HG03571 (cell line): ENCODE results near the gene TSPAN4.

Experiments used
- ATAC-seq: cut with Tn5 transposase; IDR thresholded peaks from one replicate; pipeline ENCODE4 v1.9.1; 2021; ENCODE audit not compliant: unreplicated experiment

Gene TSPAN4

GRCh38 chr11:905952-906351 is 63.3 kb downstream of the TSPAN4 start:
- ATAC-seq, result no peak

DNA sequence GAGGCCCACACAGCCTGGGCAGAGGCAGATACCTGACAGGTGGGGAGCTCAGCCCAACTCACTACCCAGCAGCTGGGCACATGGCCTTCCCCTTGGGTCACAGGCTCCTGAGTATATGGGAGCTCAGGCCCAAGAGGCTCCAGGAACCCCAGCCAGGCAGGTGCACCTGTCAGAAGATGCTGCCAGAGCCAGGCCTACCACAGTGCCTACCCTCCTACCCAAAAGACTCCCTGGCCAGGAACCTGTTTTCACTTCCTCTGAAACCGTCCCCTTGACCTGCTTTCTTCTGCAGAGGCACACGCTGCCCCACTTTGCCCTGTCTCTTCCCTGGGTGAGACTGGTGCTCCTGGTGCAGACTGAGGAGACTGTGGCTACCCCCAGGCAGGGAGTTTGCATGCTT is 65.0 kb downstream of the TSPAN4 start:
- no peak for ATAC-seq

DNA sequence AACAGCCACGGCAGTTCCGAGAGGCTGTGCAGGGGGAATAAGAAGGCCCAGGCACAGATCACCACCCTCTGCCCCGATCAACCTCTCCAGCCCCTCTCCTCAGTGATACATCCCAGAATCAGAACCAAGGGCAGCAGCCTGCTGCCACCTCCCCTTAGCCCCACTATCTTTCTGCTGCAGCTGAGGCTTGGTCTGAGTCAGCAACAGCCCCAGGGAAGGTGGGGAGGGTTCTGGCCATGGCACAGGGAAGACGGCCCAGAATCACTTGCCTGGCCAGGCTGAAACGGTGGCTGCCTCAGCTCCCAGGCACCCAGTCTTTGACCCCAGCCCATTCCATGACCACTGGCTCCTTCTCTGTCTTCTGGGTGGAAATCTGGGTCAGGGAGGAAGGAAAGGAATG is 65.6 kb downstream of the TSPAN4 start:
- no peak for ATAC-seq

DNA sequence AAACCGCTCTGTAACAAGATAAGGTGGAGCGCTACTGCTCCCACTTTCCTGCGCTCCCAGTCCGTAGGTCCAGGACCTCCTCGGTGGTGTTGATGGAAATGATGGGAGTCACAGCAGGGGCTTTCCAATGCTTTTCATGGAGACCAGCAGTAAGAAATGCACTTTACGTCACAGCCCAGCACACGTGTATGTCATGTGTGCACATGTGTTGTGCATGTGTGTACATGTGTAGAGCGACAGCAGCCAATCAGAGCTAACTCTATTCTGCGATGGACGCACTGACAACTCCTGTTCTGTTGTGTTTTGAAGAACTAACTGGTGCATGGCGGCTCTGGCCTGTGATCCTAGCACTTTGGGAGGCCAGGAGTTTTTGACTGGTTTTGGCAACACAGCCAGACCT is 66.8 kb downstream of the TSPAN4 start:
- no peak for ATAC-seq

GRCh38 chr11:910044-910588 is 67.5 kb downstream of the TSPAN4 start:
- no peak for ATAC-seq

DNA sequence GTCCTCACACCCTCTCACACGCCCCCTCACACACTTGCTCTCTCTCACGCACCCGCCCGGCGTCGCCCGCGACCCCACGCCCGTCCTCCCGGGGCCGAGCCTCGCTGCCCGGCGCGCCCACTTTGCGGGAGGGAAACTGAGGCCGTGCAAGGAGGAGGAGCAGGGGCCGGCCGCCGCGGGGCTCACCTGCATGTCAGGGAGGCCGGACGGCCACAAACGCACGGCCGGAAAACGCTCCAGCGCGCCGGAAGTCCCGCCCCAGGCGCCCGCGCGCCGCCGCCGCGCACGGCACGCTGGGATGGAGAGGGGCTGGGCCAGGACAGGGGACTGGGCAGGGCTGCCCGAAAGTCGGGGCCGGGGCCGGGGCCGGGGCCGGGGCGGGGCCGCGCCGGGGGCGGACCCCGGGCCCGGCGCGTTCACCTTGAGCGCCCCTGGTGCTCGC is 68.0 kb downstream of the TSPAN4 start, which contains the start of gene CHID1:
CHID1 (minus strand) TSS at position 222 of the 442 bp plus-strand sequence. CDS start 5,994 bp downstream, outside the sequence.
- peak; percentile 88 for ATAC-seq

- ATAC-seq, result no peak
These were observed 68.6 kb downstream of the TSPAN4 start for GRCh38 chr11:911031-911889.

GRCh38 chr11:911890-912219 is 69.2 kb downstream of the TSPAN4 start:
- no peak for ATAC-seq

- no peak for ATAC-seq
These were observed 69.6 kb downstream of the TSPAN4 start for GRCh38 chr11:912266-912665.

- no peak for ATAC-seq
These were observed 70.4 kb downstream of the TSPAN4 start for GRCh38 chr11:913043-913442.

GRCh38 chr11:914204-914603 is 71.6 kb downstream of the TSPAN4 start:
- no peak for ATAC-seq

DNA sequence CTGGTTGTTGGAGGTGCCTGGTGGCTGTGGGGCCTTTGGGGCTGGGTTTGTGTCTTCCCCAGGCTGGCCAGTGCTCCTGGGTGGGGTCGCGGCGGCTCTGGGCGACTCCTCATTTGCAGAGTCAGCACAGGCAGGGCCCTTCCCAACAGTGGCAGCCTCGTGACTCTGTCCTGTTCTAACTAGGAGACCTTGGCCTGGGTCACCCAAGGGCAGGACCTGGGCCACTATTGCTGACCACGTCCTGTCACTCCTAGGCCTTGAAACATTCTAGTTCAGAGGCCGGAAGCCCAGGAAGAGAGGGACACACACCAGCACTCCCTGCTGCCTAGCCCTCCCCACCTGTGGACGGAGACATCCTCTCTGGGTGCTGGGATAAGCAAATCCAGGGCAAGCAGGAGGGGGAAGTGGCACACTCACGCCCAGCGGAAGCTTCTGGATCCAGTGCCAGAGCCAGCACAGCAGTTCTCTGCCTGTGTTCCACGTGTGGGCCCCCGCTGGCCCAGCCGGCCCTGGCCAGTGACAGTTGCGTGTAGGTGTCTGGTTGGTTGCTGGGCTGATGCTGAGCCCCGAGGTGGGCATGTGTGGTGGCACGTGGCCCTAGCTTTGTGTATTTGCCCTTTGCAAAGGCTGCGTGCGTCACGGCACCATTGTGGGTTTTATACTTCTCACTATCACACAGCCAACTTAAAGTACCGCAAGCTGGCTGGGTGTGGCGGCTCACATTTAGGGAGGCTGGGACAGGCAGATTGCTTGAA is 72.3 kb downstream of the TSPAN4 start:
- ATAC-seq, result no peak
